K562 (cell line): ENCODE measurements around the gene DIAPH3.

Source experiments
- CBX1 ChIP-seq: sonication (generic); IDR thresholded peaks from 2 replicates; pipeline ENCODE4 v1.6.1; 2016; ENCODE audit warnings: antibody characterized with exemption, low read depth, mild to moderate bottlenecking
- CTCF ChIP-seq, 3 experiments: IDR thresholded peaks in 2 of 3; conservative IDR thresholded peaks in 1 of 3; 2 replicates each; pipeline ENCODE4 v1.5.1; 2011 to 2012; ENCODE audit warnings: low read length in 3 of 3, mild to moderate bottlenecking in 3 of 3, control low read depth in 2 of 3, improper control_type of control experiment in 1 of 3, inconsistent platforms in 1 of 3, low read depth in 1 of 3, mixed read lengths in 1 of 3, moderate library complexity in 1 of 3; ENCODE audit not compliant: insufficient read depth in 2 of 3
- ILF3 ChIP-seq: fragments of 450-650 bp; IDR thresholded peaks from 2 replicates; pipeline ENCODE4 v1.6.1; 2018; ENCODE audit warnings: antibody characterized with exemption, mild to moderate bottlenecking, moderate library complexity, borderline replicate concordance
- MIER1 ChIP-seq: fragments of 450-650 bp; IDR thresholded peaks from 2 replicates; pipeline ENCODE4 v1.6.1; 2016; ENCODE audit warnings: antibody characterized with exemption, mild to moderate bottlenecking, low read depth
- POLR3G ChIP-seq: IDR thresholded peaks from 2 replicates; pipeline ENCODE4 v1.6.1; 2011; ENCODE audit not compliant: insufficient read length, insufficient replicate concordance; ENCODE audit errors: extremely low read depth
- SMC3 ChIP-seq: conservative IDR thresholded peaks from 2 replicates; pipeline ENCODE4 v1.6.1; 2011; ENCODE audit warnings: low read depth, low read length, improper control_type of control experiment; ENCODE audit not compliant: insufficient read depth
- TAF1 ChIP-seq: IDR thresholded peaks from 2 replicates; pipeline ENCODE4 v1.6.1; 2011; ENCODE audit warnings: mild to moderate bottlenecking, low read length, moderate library complexity; ENCODE audit not compliant: insufficient read depth, control insufficient read depth, severe bottlenecking; ENCODE audit errors: extremely low read depth
- THAP12 ChIP-seq: fragments of 250-450 bp; sonication (Bioruptor Pico); IDR thresholded peaks from 2 replicates; pipeline ENCODE4 v1.9.0; 2021; ENCODE audit warnings: mild to moderate bottlenecking, inconsistent platforms
- ZC3H4 ChIP-seq: sonication (generic); formaldehyde crosslinking; IDR thresholded peaks from 2 replicates; pipeline ENCODE4 v1.9.0; 2021; ENCODE audit warnings: missing genetic modification reagents, borderline replicate concordance
- ZNF318 ChIP-seq, 2 experiments: fragments of 450-650 bp; IDR thresholded peaks; 2 replicates each; pipeline ENCODE4 v1.6.1; 2016; ENCODE audit warnings: mild to moderate bottlenecking in 2 of 2, borderline replicate concordance in 1 of 2, low read depth in 1 of 2, moderate library complexity in 1 of 2

- TF ChIP-seq SMC3 = no peak
- no peak for TF ChIP-seq ZNF318 (IDR thresholded peaks at IDR 0.05; ENCODE audit: borderline replicate concordance in 1 of 2, low read depth in 1 of 2)
- TF ChIP-seq MIER1 = no peak
- no peak for TF ChIP-seq CTCF (IDR thresholded peaks at IDR 0.05 in 2 of 3, conservative IDR thresholded peaks at IDR 0.05 in 1 of 3; ENCODE audit: insufficient read depth in 2 of 3, low read depth in 1 of 3, low read length in 3 of 3)
- TF ChIP-seq CBX1 = no peak
- TF ChIP-seq TAF1 = no peak
- no peak for TF ChIP-seq ZC3H4
- no peak for TF ChIP-seq ILF3
- no peak for TF ChIP-seq POLR3G
- no peak for TF ChIP-seq THAP12 (CRISPR knock-in tag)
Measured at GRCh38 chr13:60091573-60091972, 72.2 kb downstream of the DIAPH3 start.
